Liver (tissue), 9 donors: ENCODE results near the gene KCNK13. TPM values are rescaled to one million over a fixed set of nuclear protein-coding genes. Genes with fewer than 3 reads are reported as not detected.

ENCODE experiments used
- DNase-seq: peaks from one replicate; pipeline ENCODE4 v3.0.0-alpha.2; 2017; ENCODE audit warnings: low spot score
- H3K27ac ChIP-seq, 2 donors: one replicate each; pipeline ENCODE4 v1.7.0; 2013; ENCODE audit warnings: inconsistent platforms in 2 of 2, low read length in 2 of 2, control low read depth in 1 of 2, low read depth in 1 of 2, mild to moderate bottlenecking in 1 of 2
- H3K27me3 ChIP-seq, 4 donors: one replicate each; pipeline versions ENCODE4 v1.6.1 to v1.7.0; 2013; ENCODE audit warnings: low read length in 3 of 4, inconsistent platforms in 1 of 4, mild to moderate bottlenecking in 1 of 4, moderate library complexity in 1 of 4; ENCODE audit not compliant: control insufficient read depth in 4 of 4, insufficient read depth in 4 of 4
- H3K36me3 ChIP-seq, 4 donors: one replicate each; pipeline versions ENCODE4 v1.6.1 to v1.7.0; 2013; ENCODE audit warnings: low read length in 3 of 4, mild to moderate bottlenecking in 3 of 4, low read depth in 1 of 4, moderate library complexity in 1 of 4; ENCODE audit not compliant: control insufficient read depth in 4 of 4, insufficient read depth in 3 of 4
- H3K4me1 ChIP-seq, 4 donors: one replicate each; pipeline versions ENCODE4 v1.6.1 to v1.7.0; 2013; ENCODE audit warnings: low read length in 3 of 4, mild to moderate bottlenecking in 3 of 4, moderate library complexity in 1 of 4; ENCODE audit not compliant: control insufficient read depth in 4 of 4, insufficient read depth in 4 of 4
- H3K4me3 ChIP-seq, 3 donors: one replicate each; pipeline versions ENCODE4 v1.6.1 to v1.7.0; 2013; ENCODE audit warnings: low read length in 3 of 3, control low read depth in 1 of 3, low read depth in 1 of 3, mild to moderate bottlenecking in 1 of 3
- H3K9ac ChIP-seq, 2 donors: one replicate each; pipeline ENCODE4 v1.7.0; 2013; ENCODE audit warnings: low read length in 2 of 2, mild to moderate bottlenecking in 2 of 2, moderate library complexity in 2 of 2, control low read depth in 1 of 2, low read depth in 1 of 2
- H3K9me3 ChIP-seq, 4 donors: one replicate each; pipeline versions ENCODE4 v1.6.1 to v1.7.0; 2013; ENCODE audit warnings: low read length in 3 of 4; ENCODE audit not compliant: control insufficient read depth in 4 of 4
- EGR1 ChIP-seq, 2 donors: IDR thresholded peaks; 2 replicates each; pipeline ENCODE4 v1.6.1; 2016 to 2018; ENCODE audit warnings: antibody characterized with exemption in 2 of 2, low read depth in 2 of 2
- GABPA ChIP-seq, 2 donors: IDR thresholded peaks in 1 of 2; conservative IDR thresholded peaks in 1 of 2; 2 replicates each; pipeline ENCODE4 v1.6.1; 2016; ENCODE audit warnings: antibody characterized with exemption in 2 of 2, mild to moderate bottlenecking in 1 of 2, moderate library complexity in 1 of 2
- HNF4A ChIP-seq, 2 donors: conservative IDR thresholded peaks; 2 replicates each; pipeline ENCODE4 v1.6.1; 2016; ENCODE audit warnings: antibody characterized with exemption in 2 of 2, mild to moderate bottlenecking in 2 of 2
- HNF4G ChIP-seq: IDR thresholded peaks from 2 replicates; pipeline ENCODE4 v1.6.1; 2016; ENCODE audit warnings: antibody characterized with exemption
- JUND ChIP-seq, 2 donors: IDR thresholded peaks; 2 replicates each; pipeline ENCODE4 v1.6.1; 2016; ENCODE audit warnings: antibody characterized with exemption in 2 of 2
- NR2F2 ChIP-seq: IDR thresholded peaks from 2 replicates; pipeline ENCODE4 v1.6.1; 2016; ENCODE audit warnings: antibody characterized with exemption
- RAD21 ChIP-seq, 2 donors: IDR thresholded peaks; 2 replicates each; pipeline ENCODE4 v1.6.1; 2016; ENCODE audit warnings: antibody characterized with exemption in 2 of 2, mild to moderate bottlenecking in 2 of 2
- SP1 ChIP-seq: IDR thresholded peaks from 2 replicates; pipeline ENCODE4 v1.6.1; 2018; ENCODE audit warnings: antibody characterized with exemption, mild to moderate bottlenecking
- TAF1 ChIP-seq: conservative IDR thresholded peaks from 2 replicates; pipeline ENCODE4 v1.6.1; 2016; ENCODE audit warnings: antibody characterized with exemption, mild to moderate bottlenecking
- ZBTB33 ChIP-seq: IDR thresholded peaks from 2 replicates; pipeline ENCODE4 v1.6.1; 2016; ENCODE audit warnings: antibody characterized with exemption
- whole genome bisulfite sequencing: extraction: QIAGEN DNeasy Blood & Tissue Kit; methylation state at CpG from one replicate; pipeline ENCODE4 v1.1.7; 2013; 5-methylcytosine and 5-hydroxymethylcytosine counted together
- polyA plus RNA-seq, 2 donors: library from polyadenylated mRNA; stranded (reverse) in 1 of 2; unstranded in 1 of 2; fragments of 200-250 nt in 1 of 2; fragments of >200 nt in 1 of 2; fragmentation: Nextera tagmentation in 1 of 2; extraction: Ambion mirVana in 1 of 2; gene quantifications; one replicate each; pipeline versions ENCODE4 v1.2.1 to v1.2.3, GENCODE V29; 2013 to 2015
- total RNA-seq, 2 donors: library from RNA; depleted of rRNA; stranded (reverse); fragments of >200 nt; gene quantifications; one replicate each; pipeline ENCODE4 v1.2.3, GENCODE V29; 2014
- TF ChIP-seq, protein P1 (sequence below): IDR thresholded peaks from 2 replicates; pipeline ENCODE4 v1.6.1; 2016; ENCODE audit warnings: antibody characterized with exemption
- TF ChIP-seq, protein P2 (sequence below): IDR thresholded peaks from 2 replicates; pipeline ENCODE4 v1.6.1; 2016; ENCODE audit warnings: antibody characterized with exemption
- TF ChIP-seq, protein P3 (sequence below): fragments of 150-350 bp; IDR thresholded peaks from 2 replicates; pipeline ENCODE4 v1.5.1; 2017; ENCODE audit warnings: improper control_type of control experiment, low read depth, low read length; ENCODE audit not compliant: missing input control
- donor health status: healthy.
- donor health status: healthy.
- donor health status: healthy.
- donor health status: healthy.
- donor health status: healthy.

KCNK13 gene
- total and polyA plus RNA-seq, 4 donors: 0.25 to 0.61 (median 0.38) TPM; not detected in 1

DNA sequence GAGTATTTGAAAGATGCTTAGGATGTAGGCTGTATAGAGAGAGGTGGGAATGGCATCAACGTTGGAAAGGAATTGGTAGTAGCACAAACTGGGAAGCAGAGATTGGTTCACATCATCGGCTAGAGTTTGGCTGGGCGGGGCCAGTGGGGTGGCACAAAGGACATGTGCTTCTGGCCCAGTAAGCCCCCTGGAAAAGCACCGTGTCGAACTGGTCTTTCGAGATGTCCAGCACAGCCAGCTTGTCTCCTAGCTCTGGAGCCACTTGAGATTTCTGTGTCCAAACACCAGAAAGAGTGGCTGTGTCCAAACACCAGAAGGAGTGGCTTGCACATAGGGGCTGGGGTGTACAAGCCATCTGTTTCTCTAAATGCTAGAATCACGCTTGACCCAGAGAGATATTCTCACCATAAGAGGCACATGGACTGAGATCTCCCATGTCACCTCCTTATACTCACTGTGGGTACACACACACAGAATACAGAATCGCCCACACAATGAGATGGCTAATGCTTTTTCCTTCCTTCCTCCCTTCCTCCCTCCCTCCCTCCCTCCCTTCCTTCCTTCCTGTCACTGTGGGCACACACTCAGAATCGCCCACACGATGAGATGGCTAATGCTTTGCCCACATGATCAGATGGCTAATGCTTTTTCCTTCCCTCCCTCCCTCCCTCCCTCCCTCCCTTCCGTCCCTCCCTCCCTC is 41.8 kb upstream of the KCNK13 start:
- TF ChIP-seq SP1 (no peak), JUND (IDR thresholded peaks at IDR 0.05) (no peak), RAD21 (IDR thresholded peaks at IDR 0.05) (no peak), HNF4G (no peak), GABPA (IDR thresholded peaks at IDR 0.05 in 1 of 2, conservative IDR thresholded peaks at IDR 0.05 in 1 of 2) (no peak)
- Histone ChIP-seq H3K36me3 (peaks cover 2 to 19% (median 7%) of the 10 kb centered on the region in 4 donors), H3K4me3 (no peak overlapping the region), H3K27me3 (no peaks in the 10 kb centered on the region), H3K4me1 (no peaks in the 10 kb centered on the region), H3K9ac (no peak overlapping the region), H3K27ac (no peak overlapping the region), H3K9me3 (no peaks in the 10 kb centered on the region)
- 90% methylated on average over 11 of the region's 11 CpGs for WGBS
- no peak for DNase-seq

DNA sequence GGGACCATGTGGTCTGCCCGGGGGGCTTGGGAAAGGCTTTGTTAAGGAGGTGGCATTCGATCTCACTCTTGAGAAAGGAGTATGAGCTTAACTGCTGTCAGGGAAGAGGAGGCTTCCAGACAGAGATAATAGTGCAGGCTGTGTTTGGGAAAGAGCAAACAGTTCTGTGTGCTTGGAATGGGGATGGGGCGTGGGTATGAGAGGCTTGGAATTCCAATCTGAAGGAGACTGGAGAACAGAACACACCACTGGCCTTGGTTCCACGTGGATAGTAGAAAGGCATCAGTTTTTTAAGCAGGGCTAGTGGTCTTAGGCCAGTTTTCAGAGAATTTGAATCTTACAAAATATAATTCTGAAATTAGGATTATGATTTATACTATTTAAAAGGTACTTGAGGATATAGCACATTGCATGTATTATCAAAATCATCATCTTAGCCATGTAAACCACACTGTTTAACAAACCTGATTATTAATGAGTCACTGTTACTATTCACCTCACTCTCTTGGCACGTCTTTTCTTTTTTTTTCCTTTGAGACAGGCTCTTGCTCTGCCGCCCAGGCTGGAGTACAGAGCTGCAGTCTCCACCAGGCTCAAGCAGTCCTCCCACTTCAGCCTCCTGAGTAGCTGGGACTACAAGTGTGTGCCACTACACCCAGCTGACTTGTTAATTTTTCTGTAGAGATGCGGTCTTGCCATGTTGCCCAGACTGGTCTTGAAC is 38.5 kb upstream of the KCNK13 start:
- H3K4me3 ChIP-seq: no peak overlapping the region
- no peak overlapping the region for H3K27ac ChIP-seq
- no peaks in the 10 kb centered on the region for H3K9me3 ChIP-seq
- no peaks in the 10 kb centered on the region for H3K27me3 ChIP-seq
- H3K36me3 ChIP-seq: peaks cover 0 to 20% (median 7%) of the 10 kb centered on the region in 4 donors
- no peak overlapping the region for H3K9ac ChIP-seq
- TF ChIP-seq HNF4A (conservative IDR thresholded peaks at IDR 0.05) (no peak), TAF1 (no peak), NR2F2 (no peak), EGR1 (IDR thresholded peaks at IDR 0.05; ENCODE audit: low read depth in 2 of 2) (no peak), ZBTB33 (no peak), JUND (IDR thresholded peaks at IDR 0.05) (no peak), GABPA (IDR thresholded peaks at IDR 0.05 in 1 of 2, conservative IDR thresholded peaks at IDR 0.05 in 1 of 2) (no peak)
- TF ChIP-seq, protein P1, sequence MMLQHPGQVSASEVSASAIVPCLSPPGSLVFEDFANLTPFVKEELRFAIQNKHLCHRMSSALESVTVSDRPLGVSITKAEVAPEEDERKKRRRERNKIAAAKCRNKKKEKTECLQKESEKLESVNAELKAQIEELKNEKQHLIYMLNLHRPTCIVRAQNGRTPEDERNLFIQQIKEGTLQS: no peak
- TF ChIP-seq, protein P2, sequence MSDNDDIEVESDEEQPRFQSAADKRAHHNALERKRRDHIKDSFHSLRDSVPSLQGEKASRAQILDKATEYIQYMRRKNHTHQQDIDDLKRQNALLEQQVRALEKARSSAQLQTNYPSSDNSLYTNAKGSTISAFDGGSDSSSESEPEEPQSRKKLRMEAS: no peak
- TF ChIP-seq, protein P3, sequence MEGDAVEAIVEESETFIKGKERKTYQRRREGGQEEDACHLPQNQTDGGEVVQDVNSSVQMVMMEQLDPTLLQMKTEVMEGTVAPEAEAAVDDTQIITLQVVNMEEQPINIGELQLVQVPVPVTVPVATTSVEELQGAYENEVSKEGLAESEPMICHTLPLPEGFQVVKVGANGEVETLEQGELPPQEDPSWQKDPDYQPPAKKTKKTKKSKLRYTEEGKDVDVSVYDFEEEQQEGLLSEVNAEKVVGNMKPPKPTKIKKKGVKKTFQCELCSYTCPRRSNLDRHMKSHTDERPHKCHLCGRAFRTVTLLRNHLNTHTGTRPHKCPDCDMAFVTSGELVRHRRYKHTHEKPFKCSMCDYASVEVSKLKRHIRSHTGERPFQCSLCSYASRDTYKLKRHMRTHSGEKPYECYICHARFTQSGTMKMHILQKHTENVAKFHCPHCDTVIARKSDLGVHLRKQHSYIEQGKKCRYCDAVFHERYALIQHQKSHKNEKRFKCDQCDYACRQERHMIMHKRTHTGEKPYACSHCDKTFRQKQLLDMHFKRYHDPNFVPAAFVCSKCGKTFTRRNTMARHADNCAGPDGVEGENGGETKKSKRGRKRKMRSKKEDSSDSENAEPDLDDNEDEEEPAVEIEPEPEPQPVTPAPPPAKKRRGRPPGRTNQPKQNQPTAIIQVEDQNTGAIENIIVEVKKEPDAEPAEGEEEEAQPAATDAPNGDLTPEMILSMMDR: no peak
- 90% methylated on average over 7 of the region's 7 CpGs for WGBS
- no peak for DNase-seq
- no peaks in the 10 kb centered on the region for H3K4me1 ChIP-seq
